NCI-H2196 treated with DMSO at 0.1 percent for 48 hours (cell line): ENCODE measurements around the gene GALE.

Source experiments
- DNase-seq: peaks from one replicate; lab custom pipeline; 2025; ENCODE audit not compliant: unreplicated experiment; lab: John Stamatoyannopoulos, UW

The GALE gene

GRCh38 chr1:23756676-23757075 is 43.9 kb downstream of the GALE start:
- no peak for DNase-seq

GRCh38 chr1:23752909-23753308 is 47.6 kb downstream of the GALE start:
- DNase-seq, result no peak

GRCh38 chr1:23751815-23752200 is 48.7 kb downstream of the GALE start:
- no peak for DNase-seq

GRCh38 chr1:23751050-23751814 is 49.3 kb downstream of the GALE start:
- peak; percentile 67 for DNase-seq

- no peak for DNase-seq
Observed at GRCh38 chr1:23748016-23748415, 52.5 kb downstream of the GALE start.
